Pancreas (tissue), 10 donors: Measurements from ENCODE around the gene TM9SF3. TPM values are rescaled to one million over a fixed set of nuclear protein-coding genes. Genes with fewer than 3 reads are reported as not detected.

Source experiments
- ATAC-seq, 4 donors: fragments of 200-7000 bp; cut with Tn5 transposase; one replicate each; pipeline versions ENCODE4 v1.8.0 to v1.9.1; 2020; ENCODE audit warnings: mild to moderate bottlenecking in 4 of 4, moderate library complexity in 4 of 4
- DNase-seq, 6 donors: peaks; one replicate each; pipeline ENCODE4 v3.0.0-alpha.2; 2020
- FAIRE-seq: peaks from 2 replicates; lab custom pipeline; 2012; peaks lifted over from hg19 to GRCh38; lab: Jason Lieb, UNC
- H3K27ac ChIP-seq, 4 donors: fragments of 200-600 bp; sonication (generic); 1 replicate in 3 of 4; 2 replicates in 1 of 4; pipeline versions ENCODE4 v1.5.0 to v1.8.0; 2020
- H3K27me3 ChIP-seq, 4 donors: fragments of 200-600 bp; one replicate each; pipeline ENCODE4 v1.8.0; 2021
- H3K36me3 ChIP-seq, 3 donors: fragments of 200-600 bp; sonication (generic) in 1 of 3; one replicate each; pipeline versions ENCODE4 v1.5.0 to v1.8.0; 2020 to 2021
- H3K4me1 ChIP-seq, 3 donors: fragments of 200-600 bp; one replicate each; pipeline ENCODE4 v1.8.0; 2021
- H3K4me3 ChIP-seq, 4 donors: fragments of 200-600 bp; sonication (generic) in 2 of 4; one replicate each; pipeline versions ENCODE4 v1.5.0 to v1.8.0; 2020 to 2021
- H3K9me3 ChIP-seq, 4 donors: fragments of 200-600 bp; one replicate each; pipeline ENCODE4 v1.8.0; 2021
- WGBS, 2 donors: extraction: QIAGEN DNeasy Blood & Tissue Kit; methylation state at CpG; one replicate each; pipeline ENCODE4 v1.1.7; 2013; 5-methylcytosine and 5-hydroxymethylcytosine counted together
- intact Hi-C, 3 donors: fragments of 100-400 bp; cut with DNase I; formaldehyde crosslinking; loops; one replicate each; pipeline versions ENCODE4 v1.11.1 to v1.14.2; 2022
- polyA plus RNA-seq, 2 donors: library from polyadenylated mRNA; stranded (reverse); fragments of 200-250 nt; gene quantifications; one replicate each; pipeline ENCODE4 v1.2.3, GENCODE V29; 2013
- total RNA-seq, 6 donors: library from RNA; stranded (reverse); fragmentation: NEBNext Ultra II Directional in 4 of 6; extraction: Animal tissue kit (Norgen Biotek cat#: 25700) in 4 of 6; gene quantifications; one replicate each; pipeline versions ENCODE4 v1.2.1 to v1.2.4, GENCODE V29; 2021 to 2023
- TF ChIP-seq, protein P1 (sequence below), 4 donors: fragments of 200-600 bp; sonication (generic) in 3 of 4; IDR thresholded peaks; one replicate each; pipeline versions ENCODE4 v1.5.0 to v1.8.0; 2021; ENCODE audit warnings: antibody characterized with exemption in 4 of 4
- donor health status: healthy with polysubstance abuse.
- donor health status: DM: no; HTN: no; CAD: no; lungs with moderate emphysema.
- donor health status: DM: no; HTN: no; CAD: no.
- donor health status: control.
- donor health status: control.
- donor health status: Bipolar disorder and iron deficiency.
- donor health status: DM: yes; HTN: yes; CAD: no.
- donor health status: DM: no; HTN: no; CAD: no.
- donor health status: DM: no; HTN: no; CAD: no.
- donor health status: DM: yes; HTN: yes; CAD: no.

The TM9SF3 gene
- total and polyA plus RNA-seq, 8 donors: 15.5 to 110 (median 60.2) TPM

DNA sequence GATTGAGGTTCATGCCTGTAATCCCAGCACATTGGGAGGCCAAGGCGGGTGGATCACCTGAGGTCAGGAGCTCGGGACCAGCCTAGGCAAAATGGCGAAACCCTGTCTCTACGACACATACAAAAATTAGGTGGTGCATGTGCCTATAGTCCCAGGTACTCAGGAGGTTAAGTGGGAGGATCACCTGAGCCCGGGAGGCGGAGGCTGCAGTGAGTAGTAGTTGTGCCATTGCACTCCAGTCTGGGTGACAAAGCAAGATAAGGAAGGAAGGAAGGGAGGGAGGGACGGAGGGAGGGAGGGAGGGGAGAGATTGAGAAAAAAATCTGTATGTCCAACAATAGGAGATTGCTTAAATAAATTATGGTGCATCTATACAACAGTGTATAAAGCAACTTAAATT is 86.3 kb downstream of the TM9SF3 start:
- H3K4me1 ChIP-seq: no peaks in the 10 kb centered on the region
- TF ChIP-seq, protein P1, sequence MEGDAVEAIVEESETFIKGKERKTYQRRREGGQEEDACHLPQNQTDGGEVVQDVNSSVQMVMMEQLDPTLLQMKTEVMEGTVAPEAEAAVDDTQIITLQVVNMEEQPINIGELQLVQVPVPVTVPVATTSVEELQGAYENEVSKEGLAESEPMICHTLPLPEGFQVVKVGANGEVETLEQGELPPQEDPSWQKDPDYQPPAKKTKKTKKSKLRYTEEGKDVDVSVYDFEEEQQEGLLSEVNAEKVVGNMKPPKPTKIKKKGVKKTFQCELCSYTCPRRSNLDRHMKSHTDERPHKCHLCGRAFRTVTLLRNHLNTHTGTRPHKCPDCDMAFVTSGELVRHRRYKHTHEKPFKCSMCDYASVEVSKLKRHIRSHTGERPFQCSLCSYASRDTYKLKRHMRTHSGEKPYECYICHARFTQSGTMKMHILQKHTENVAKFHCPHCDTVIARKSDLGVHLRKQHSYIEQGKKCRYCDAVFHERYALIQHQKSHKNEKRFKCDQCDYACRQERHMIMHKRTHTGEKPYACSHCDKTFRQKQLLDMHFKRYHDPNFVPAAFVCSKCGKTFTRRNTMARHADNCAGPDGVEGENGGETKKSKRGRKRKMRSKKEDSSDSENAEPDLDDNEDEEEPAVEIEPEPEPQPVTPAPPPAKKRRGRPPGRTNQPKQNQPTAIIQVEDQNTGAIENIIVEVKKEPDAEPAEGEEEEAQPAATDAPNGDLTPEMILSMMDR (IDR thresholded peaks at IDR 0.05): no peak
- no peak overlapping the region for H3K27ac ChIP-seq
- FAIRE-seq (no peak), DNase-seq (no peak), ATAC-seq (no peak)
- 66 to 70% methylated on average over 7 of the region's 7 CpGs for WGBS, 2 donors
- intact Hi-C loops: no loop called here
- H3K4me3 ChIP-seq: no peak overlapping the region
- H3K9me3 ChIP-seq: no peaks in the 10 kb centered on the region
- H3K27me3 ChIP-seq: no peaks in the 10 kb centered on the region
- H3K36me3 ChIP-seq: no peaks in the 10 kb centered on the region

DNA sequence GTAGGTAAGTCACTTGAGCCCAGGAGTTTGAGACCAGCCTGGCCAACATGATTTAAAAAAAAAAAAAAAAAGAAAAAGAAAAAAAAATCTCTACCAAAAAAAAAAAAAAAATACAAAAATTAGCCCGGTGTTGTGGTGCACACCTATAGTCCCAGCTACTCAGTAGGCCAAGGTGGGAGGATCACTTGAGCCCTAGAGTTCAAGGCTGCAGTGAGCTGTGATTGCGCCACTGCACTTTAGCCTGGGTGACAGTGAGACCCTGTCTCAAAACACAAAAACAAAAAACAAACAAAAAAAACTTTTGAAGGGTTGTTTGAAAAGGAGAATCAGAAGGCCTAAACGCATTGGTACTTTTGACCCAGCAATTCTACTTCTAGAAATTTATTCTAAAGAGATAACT is 86.8 kb downstream of the TM9SF3 start:
- intact Hi-C loops: no loop called here
- FAIRE-seq (no peak), ATAC-seq (no peak), DNase-seq (no peak)
- Histone ChIP-seq H3K27me3 (no peaks in the 10 kb centered on the region), H3K4me3 (no peak overlapping the region), H3K36me3 (no peaks in the 10 kb centered on the region), H3K9me3 (no peaks in the 10 kb centered on the region), H3K27ac (no peak overlapping the region), H3K4me1 (no peaks in the 10 kb centered on the region)
- WGBS, 2 donors: 93 to 95% methylated on average over 3 of the region's 3 CpGs
- TF ChIP-seq, protein P1 (IDR thresholded peaks at IDR 0.05): no peak

DNA sequence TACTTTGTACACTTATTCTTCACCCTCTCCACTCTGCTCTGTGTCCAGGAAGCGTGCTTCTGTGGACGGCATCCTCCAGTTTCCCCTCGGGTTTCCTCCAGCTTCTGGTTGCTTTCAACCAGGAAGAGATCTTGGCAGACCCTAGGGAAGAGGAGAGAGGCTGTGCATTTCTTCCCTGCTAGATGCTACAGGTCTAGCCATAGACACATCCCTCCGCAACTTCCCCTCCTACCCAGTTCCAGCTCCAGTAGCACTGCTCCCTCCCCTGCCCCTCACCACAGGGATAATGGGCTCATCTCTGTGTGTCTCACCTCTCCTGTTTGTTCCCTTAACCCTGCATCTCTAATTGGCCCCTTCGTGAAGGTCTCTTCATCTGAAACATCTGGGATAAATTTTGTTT is 89.4 kb downstream of the TM9SF3 start:
- ATAC-seq: no peak
- WGBS, 2 donors: 73 to 88% methylated on average over 4 to 5 of the region's 5 CpGs
- Histone ChIP-seq H3K27me3 (no peaks in the 10 kb centered on the region), H3K9me3 (no peaks in the 10 kb centered on the region), H3K4me1 (no peaks in the 10 kb centered on the region), H3K36me3 (no peaks in the 10 kb centered on the region), H3K27ac (no peak overlapping the region), H3K4me3 (no peak overlapping the region)
- TF ChIP-seq, protein P1 (IDR thresholded peaks at IDR 0.05): no peak
- no peak for DNase-seq
- intact Hi-C loops: no loop called here
- no peak for FAIRE-seq

DNA sequence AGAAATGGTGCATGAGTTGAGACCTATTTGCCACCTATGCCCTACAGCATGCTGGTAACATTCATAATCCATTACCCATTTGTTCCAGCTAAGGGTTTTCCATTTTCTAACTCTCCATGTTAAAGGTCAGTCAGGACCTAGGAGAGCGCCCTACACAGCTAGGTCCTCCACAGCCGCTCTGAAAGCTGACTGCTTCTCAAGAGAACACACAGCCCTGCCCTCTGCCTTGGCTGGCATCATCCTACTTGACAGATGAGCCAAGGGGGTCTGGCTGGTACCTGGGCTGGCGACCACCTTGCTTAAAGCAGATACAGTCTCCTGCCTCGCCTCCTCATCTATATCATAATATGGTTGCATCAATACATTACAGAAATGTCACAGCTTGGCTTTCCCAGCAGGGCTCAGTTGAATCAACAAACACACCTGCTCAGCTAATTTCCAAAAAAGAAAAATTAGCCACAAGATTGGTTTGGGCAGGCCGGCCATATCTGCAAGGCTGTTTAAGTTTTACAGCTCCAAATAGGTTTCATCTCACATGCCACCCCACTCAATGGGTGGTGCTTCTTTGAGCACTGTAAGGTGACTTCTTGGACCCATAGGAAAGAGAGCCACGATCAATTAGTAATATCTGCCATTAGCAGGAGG is 90.4 kb downstream of the TM9SF3 start:
- TF ChIP-seq, protein P1 (IDR thresholded peaks at IDR 0.05): no peak
- DNase-seq (no peak), ATAC-seq (peak in 2 of 4 donors; percentile 50 to 56), FAIRE-seq (no peak)
- Histone ChIP-seq H3K9me3 (no peaks in the 10 kb centered on the region), H3K4me1 (no peaks in the 10 kb centered on the region), H3K36me3 (no peaks in the 10 kb centered on the region), H3K4me3 (no peak overlapping the region), H3K27me3 (no peaks in the 10 kb centered on the region), H3K27ac (no peak overlapping the region)
- WGBS, 2 donors: 56 to 57% methylated on average over 6 of the region's 6 CpGs
- intact Hi-C loops: no loop called here

DNA sequence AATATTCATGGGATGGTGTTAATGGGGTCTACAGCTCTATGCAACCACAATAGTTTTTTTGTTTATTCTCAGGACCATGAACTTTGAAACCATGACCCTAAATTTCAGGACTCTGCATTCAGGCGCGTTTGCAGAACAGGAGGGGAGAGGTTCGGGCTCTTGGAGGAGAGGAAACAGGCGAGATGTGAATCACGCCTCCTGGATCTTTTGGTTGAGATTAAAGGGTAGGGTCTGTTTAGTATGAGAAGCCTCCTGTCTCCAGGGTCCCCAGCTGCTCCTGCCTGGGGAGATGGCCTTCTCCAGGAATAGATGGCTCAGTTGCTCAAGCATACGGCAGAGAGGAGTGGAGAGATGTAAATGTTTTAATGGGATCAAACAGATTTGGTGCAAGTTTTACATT is 91.3 kb downstream of the TM9SF3 start:
- intact Hi-C loops: no loop called here
- no peak overlapping the region for H3K4me3 ChIP-seq
- no peaks in the 10 kb centered on the region for H3K9me3 ChIP-seq
- no peak overlapping the region for H3K27ac ChIP-seq
- TF ChIP-seq, protein P1 (IDR thresholded peaks at IDR 0.05): no peak
- no peaks in the 10 kb centered on the region for H3K36me3 ChIP-seq
- 93 to 98% methylated on average over 6 of the region's 6 CpGs for whole genome bisulfite sequencing, 2 donors
- ATAC-seq: no peak
- no peak for DNase-seq
- no peaks in the 10 kb centered on the region for H3K27me3 ChIP-seq
- no peaks in the 10 kb centered on the region for H3K4me1 ChIP-seq
- no peak for FAIRE-seq
